ENCODE measurements around the gene EPHB2. TPM values are rescaled to one million over a fixed set of nuclear protein-coding genes. Genes with fewer than 3 reads are reported as not detected.

EPHB2 gene
- total and polyA plus RNA-seq, 2 of the 13 experiments (the other 11 are each of a cell fraction or from before 2014, with no cell fraction given): 0.03 to 0.11 TPM

DNA sequence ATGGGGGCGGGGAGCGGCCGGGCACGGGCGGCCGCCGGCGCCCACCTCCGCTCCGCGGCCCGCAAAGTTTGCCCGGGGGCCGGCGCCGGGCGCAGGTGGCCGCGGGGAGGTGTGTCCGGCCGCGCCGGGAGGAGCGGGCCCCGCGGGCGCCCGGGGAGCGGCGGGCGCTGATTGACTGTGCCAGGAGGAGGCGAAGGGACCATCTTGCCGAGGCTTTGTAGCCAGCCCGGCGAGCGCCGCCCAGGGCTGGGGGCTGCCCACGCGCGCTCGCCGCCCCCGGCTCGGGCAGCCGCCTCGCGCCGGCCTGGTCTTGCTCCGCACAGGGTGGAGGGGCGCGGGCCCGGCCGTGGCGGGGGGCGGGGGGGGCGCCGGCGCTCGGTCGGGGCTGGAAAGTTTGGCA, 432 bp downstream of the EPHB2 start:
- Histone ChIP-seq H3K79me2 (ENCODE audit: insufficient read depth, low read length) (no peaks in the 10 kb centered on the region), H3K4me2 (ENCODE audit: low read depth, low read length) (peak overlapping the region; percentile 42; the same call in 1 of the 2 replicates), H3K4me3 (replicated peaks in 1 of 3; ENCODE audit: insufficient read depth in 1 of 3, low read depth in 2 of 3, low read length in 3 of 3) (peak overlapping the region in 1 of 3 experiments; percentile 43; a peak in 1 of 6 replicates), H3K36me3 (replicated peaks in 1 of 2; ENCODE audit: control insufficient read depth in 1 of 2, insufficient read depth in 2 of 2, low read length in 2 of 2) (no peaks in the 10 kb centered on the region), H3K27ac (ENCODE audit: extremely low read length, insufficient read depth, low read length) (no peak overlapping the region), H3K4me1 (ENCODE audit: insufficient read depth, low read length) (no peaks in the 10 kb centered on the region), H3K9ac (ENCODE audit: insufficient read depth, low read depth, low read length) (no peak overlapping the region), H3K9me3 (ENCODE audit: low read length) (no peaks in the 10 kb centered on the region), H2AFZ (ENCODE audit: low read length) (no peak overlapping the region), H4K20me1 (ENCODE audit: insufficient read depth, low read length) (no peaks in the 10 kb centered on the region), H3K27me3 (ENCODE audit: control insufficient read depth in 1 of 2, insufficient read depth in 2 of 2, low read length in 2 of 2) (peaks cover 12 to 53% of the 10 kb centered on the region in 2 experiments)
- BruUV-seq (replicated peaks): no TSS peak
- WGBS (ENCODE audit: low lambda C conversion rate): 0% methylated on average over 3 of the region's 60 CpGs
- in situ Hi-C loops (cut with HindIII; ENCODE audit: extremely low pct_ligation_motif_present, low pct_unique_long_range_greater_than_20kb): loop anchor here (25.0 kb wide), 1 partner anchor 176 kb away; no protein-coding TSS in a partner anchor
- ChIA-PET CTCF (ENCODE audit: low intra/inter-chr PET ratio, low total read pairs) (no interaction called here), POLR2A (no interaction called here)
- intact Hi-C loops (cut with micrococcal nuclease; ENCODE audit: unreplicated experiment): no loop called here
- TF ChIP-seq, protein P1, sequence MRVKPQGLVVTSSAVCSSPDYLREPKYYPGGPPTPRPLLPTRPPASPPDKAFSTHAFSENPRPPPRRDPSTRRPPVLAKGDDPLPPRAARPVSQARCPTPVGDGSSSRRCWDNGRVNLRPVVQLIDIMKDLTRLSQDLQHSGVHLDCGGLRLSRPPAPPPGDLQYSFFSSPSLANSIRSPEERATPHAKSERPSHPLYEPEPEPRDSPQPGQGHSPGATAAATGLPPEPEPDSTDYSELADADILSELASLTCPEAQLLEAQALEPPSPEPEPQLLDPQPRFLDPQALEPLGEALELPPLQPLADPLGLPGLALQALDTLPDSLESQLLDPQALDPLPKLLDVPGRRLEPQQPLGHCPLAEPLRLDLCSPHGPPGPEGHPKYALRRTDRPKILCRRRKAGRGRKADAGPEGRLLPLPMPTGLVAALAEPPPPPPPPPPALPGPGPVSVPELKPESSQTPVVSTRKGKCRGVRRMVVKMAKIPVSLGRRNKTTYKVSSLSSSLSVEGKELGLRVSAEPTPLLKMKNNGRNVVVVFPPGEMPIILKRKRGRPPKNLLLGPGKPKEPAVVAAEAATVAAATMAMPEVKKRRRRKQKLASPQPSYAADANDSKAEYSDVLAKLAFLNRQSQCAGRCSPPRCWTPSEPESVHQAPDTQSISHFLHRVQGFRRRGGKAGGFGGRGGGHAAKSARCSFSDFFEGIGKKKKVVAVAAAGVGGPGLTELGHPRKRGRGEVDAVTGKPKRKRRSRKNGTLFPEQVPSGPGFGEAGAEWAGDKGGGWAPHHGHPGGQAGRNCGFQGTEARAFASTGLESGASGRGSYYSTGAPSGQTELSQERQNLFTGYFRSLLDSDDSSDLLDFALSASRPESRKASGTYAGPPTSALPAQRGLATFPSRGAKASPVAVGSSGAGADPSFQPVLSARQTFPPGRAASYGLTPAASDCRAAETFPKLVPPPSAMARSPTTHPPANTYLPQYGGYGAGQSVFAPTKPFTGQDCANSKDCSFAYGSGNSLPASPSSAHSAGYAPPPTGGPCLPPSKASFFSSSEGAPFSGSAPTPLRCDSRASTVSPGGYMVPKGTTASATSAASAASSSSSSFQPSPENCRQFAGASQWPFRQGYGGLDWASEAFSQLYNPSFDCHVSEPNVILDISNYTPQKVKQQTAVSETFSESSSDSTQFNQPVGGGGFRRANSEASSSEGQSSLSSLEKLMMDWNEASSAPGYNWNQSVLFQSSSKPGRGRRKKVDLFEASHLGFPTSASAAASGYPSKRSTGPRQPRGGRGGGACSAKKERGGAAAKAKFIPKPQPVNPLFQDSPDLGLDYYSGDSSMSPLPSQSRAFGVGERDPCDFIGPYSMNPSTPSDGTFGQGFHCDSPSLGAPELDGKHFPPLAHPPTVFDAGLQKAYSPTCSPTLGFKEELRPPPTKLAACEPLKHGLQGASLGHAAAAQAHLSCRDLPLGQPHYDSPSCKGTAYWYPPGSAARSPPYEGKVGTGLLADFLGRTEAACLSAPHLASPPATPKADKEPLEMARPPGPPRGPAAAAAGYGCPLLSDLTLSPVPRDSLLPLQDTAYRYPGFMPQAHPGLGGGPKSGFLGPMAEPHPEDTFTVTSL (CRISPR knock-in tag; IDR thresholded peaks at IDR 0.05; ENCODE audit: borderline replicate concordance): no peak
- TF ChIP-seq, protein P2, sequence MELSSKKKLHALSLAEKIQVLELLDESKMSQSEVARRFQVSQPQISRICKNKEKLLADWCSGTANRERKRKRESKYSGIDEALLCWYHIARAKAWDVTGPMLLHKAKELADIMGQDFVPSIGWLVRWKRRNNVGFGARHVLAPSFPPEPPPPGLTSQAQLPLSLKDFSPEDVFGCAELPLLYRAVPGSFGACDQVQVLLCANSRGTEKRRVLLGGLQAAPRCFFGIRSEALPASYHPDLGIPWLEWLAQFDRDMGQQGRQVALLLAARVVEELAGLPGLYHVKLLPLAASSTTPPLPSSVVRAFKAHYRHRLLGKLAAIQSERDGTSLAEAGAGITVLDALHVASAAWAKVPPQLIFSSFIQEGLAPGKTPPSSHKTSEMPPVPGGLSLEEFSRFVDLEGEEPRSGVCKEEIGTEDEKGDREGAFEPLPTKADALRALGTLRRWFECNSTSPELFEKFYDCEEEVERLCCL (CRISPR knock-in tag; IDR thresholded peaks at IDR 0.05; ENCODE audit: borderline replicate concordance): no peak
- TF ChIP-seq, protein P3, sequence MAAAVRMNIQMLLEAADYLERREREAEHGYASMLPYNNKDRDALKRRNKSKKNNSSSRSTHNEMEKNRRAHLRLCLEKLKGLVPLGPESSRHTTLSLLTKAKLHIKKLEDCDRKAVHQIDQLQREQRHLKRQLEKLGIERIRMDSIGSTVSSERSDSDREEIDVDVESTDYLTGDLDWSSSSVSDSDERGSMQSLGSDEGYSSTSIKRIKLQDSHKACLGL (CRISPR knock-in tag; IDR thresholded peaks at IDR 0.05): no peak
- TF ChIP-seq, protein P4, sequence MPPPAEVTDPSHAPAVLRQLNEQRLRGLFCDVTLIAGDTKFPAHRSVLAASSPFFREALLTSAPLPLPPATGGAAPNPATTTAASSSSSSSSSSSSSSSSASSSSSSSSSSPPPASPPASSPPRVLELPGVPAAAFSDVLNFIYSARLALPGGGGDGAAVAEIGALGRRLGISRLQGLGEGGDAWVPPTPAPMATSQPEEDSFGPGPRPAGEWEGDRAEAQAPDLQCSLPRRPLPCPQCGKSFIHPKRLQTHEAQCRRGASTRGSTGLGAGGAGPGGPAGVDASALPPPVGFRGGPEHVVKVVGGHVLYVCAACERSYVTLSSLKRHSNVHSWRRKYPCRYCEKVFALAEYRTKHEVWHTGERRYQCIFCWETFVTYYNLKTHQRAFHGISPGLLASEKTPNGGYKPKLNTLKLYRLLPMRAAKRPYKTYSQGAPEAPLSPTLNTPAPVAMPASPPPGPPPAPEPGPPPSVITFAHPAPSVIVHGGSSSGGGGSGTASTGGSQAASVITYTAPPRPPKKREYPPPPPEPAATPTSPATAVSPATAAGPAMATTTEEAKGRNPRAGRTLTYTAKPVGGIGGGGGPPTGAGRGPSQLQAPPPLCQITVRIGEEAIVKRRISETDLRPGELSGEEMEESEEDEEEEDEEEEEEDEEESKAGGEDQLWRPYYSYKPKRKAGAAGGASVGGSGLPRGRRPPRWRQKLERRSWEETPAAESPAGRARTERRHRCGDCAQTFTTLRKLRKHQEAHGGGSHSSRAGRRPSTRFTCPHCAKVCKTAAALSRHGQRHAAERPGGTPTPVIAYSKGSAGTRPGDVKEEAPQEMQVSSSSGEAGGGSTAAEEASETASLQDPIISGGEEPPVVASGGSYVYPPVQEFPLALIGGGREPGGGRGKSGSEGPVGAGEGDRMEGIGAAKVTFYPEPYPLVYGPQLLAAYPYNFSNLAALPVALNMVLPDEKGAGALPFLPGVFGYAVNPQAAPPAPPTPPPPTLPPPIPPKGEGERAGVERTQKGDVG (CRISPR knock-in tag; IDR thresholded peaks at IDR 0.05; ENCODE audit: borderline replicate concordance): no peak
- TF ChIP-seq TOE1 (CRISPR knock-in tag; IDR thresholded peaks at IDR 0.05) (no peak), ZNF792 (CRISPR knock-in tag; IDR thresholded peaks at IDR 0.05) (no peak), ZNF343 (CRISPR knock-in tag; IDR thresholded peaks at IDR 0.05) (no peak), NBN (conservative IDR thresholded peaks at IDR 0.05) (no peak)
- TF ChIP-seq, protein P5, sequence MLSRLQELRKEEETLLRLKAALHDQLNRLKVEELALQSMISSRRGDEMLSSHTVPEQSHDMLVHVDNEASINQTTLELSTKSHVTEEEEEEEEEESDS (CRISPR knock-in tag; IDR thresholded peaks at IDR 0.05; ENCODE audit: borderline replicate concordance): no peak
- FAIRE-seq (no peak), DNase-seq (ENCODE audit: low spot score) (no peak), ATAC-seq (no peak)

All from HepG2 (cell line).